ENCODE data around the gene LIX1.
"Not testable (repeated sequence)": the region's sequence is repeated elsewhere in the genome, so short reads cannot be mapped to it uniquely, and the experiment has no call there.

LIX1 gene

DNA sequence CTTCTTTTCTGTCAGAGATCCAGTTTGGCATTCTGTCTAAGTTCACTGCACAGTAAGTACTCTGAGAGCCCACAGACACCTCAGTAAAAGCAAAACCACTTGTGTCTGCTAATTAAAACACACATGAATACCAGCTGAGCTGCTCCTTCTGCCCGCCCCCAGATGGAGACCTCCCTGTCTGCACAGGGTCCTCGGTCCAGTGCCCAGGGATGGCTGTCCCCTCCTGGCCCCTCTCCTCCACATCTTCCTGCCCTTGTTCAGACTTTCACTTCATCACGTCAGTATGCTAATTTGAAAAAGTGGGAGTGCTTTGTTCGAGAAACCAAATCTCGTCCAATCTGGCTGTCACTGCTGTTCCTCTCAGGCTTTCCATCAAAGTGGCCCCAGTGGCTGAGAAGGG lies 43.5 kb downstream of the LIX1 start:
- DNase-seq = no peak

DNA sequence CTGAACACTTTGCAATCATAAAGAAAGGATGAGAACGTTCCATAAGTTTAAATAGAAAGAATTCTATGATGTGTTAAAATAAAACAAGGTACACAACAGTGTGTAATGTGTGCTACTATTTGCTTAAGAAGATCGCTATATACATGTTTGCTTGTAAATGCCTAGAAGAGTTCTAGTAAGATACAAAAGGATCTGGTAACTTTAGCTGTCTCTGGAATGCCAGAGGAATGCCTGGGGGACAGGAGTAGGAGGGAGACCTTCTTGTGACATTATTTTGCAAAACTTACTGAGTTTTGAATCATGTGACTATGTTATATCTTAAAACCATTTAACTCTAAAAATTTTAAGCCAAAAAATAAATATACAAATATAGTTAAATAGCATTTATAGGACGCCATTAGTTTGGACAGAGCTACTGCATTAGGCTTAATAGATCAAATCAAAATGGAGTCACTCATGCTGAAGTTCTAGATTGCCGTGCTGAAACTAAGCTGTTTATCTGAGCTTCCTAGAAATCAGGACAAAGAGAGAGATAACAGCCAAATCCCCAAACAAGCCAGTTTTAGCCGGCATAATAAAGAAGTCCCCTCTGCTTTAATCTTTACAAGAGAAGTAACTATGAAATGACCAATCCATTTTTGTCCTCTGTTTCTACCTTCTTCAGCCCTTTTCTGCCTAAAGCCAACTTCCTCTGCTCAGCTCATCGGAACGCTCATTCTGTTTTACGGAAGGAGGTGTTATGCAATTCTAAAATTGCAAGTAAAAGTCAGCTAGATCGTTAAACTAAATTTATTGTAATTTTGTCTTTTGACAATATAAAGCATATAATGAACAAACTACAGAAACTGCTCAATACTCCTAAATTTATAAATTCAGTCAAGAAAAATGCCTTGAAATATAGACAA lies 44.8 kb downstream of the LIX1 start:
- no peak for DNase-seq

DNA sequence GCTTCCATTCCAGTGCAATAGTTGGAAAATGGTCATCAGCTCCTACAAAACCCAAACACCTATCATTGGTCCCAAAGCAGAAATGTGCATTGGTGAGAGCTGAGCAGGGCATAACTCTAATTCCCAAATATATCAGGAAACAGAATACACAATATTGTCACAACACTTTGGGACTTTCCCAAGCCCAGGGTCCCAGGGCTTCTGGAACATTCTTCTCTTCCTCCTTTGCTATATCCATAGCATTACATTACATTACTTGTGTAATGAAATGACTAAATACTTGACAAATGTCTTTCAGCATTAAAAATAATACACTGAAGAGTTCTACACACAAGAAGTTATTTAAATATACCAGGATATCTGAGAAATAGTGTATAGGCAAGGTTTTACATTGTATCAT lies 45.6 kb downstream of the LIX1 start:
- DNase-seq = no peak

DNA sequence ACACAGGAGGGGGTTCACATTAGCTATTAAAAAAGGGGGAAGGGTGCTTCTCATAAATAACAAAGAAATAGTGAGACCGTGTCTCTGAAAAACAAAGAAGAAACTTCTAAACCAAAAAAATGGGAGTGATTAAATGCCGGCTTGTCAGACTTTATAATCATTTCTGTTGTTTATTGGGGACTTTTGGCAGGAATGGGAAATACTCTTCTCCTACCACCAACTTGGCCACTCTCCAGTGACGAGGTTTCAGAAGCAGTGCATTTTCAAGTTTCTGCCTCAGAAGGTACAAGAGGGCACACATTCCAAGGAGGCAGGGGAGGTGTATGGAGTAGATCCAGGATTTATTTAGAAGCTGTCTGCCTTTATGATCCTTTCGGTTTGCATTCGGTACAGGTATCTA lies 46.2 kb downstream of the LIX1 start:
- no peak for DNase-seq

DNA sequence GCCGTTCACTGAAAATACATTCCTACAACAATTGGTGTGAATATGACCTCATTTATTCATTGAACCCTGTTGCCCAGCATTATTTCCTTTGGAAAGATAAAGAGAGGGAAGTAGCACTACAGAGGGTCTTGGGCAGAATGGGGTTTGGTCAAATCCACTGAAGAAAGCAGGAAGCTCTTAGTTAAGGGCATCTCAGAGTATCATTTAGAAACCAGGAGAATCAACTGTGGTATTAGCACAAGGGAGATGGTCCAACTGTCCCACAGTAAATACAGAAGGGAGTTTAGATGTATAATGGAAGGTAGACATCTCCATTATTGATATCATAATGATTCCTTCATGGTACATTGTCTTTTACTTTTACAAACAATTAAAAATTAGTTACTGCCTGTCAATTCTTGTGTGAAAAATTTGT lies 47.1 kb downstream of the LIX1 start:
- no peak for DNase-seq

DNA sequence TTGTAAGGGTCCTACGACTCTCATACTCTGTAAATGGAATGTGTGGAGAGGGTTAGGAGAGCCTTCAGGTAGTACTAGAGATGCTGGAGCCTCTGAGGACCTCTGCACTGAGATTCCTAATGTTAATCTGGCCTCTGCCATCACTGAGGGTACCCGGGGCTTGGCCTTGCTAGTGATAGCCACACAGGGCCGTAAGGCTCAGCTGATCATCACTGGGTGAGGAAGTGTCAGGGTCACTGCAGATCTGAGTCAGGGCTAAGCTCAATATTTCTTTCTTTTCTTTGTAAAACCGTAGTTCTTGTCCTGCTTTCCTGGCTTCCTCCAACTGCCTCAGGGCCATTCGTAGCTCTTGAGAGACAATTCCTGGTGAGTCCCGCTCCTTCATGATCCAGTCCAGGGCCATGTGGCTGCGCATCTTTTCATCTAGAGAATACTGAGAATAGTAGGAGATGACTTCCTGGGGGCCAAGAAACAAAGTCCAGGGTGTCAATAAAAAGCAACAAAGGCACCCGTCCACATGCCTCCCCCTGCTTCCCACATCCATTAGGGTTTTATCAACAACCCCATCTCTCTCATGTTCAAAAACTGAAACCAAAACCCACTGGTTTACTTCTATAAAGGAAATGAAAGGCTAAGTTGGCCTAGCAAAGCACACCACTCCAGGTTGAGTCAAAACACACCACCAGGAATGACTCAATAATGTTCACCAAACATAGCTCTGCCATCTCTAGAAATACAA lies 47.7 kb downstream of the LIX1 start:
- no peak for DNase-seq

DNA sequence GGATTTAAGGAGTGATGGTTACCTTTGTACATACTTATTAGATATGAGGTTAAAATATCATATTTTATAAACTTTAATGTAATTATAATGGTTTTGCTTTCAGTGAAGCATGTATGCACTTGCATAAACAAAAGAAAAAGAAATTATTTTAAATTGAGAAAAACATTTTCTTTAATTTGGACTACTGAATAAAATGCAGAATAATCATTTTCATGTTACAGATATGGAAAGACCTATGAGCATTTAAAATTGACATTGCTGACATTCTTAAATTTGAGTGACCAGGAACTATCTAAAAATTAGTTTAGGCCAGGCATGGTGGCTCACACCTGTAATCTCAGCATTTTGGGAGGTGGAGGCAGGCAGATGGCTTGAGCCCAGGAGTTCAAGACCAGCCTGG lies 49.2 kb downstream of the LIX1 start:
- DNase-seq = no peak

DNA sequence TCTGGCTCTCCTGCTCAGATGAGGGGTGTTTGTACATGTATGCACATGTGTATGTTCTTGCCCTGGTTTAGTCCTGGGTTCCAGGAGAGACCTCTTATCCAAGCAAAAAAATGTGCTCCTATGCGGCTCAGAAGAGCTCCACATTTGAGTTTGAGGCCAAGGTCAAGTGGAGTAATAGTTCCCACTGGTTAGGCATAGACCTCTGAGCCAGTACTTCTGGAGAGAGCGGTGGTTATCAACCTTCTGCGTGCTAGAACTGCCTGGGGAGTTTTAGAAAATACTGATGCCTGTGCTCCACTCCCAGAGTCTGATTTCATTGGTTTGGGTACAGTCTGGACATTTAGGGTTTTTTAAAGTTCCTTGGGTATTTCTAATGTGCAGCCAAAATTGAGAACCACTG lies 51.5 kb downstream of the LIX1 start:
- DNase-seq = no peak

DNA sequence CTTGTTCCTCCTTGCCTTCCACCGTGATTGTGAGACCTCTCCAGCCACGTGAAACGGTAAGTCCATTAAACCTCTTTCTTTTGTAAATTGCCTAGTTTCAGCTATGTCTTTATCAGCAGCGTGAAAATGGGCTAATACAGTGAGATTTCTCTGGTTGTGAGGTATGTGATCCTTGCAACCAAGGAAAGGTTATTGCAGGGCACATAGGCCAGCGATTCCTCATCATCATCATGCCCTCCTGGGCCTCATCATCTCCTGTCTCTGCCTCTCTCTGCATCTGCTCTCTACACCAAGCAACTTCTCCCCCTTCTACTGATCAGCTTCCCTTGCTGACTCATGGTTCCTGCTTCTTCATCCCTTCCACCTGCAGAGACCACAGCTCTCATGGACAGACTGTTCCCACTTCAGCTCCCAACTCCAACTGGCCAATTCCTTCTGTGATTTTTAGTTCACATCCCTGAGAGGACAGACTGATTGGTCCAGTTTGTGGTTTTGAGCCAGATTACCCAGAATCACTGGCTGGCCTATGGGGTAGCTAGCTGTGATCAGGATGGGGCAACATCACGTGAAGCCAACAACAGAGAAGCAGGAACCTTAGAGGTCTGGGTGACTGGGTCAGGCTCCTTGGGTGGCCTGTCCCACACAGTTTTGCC lies 53.1 kb downstream of the LIX1 start:
- no peak for DNase-seq

DNA sequence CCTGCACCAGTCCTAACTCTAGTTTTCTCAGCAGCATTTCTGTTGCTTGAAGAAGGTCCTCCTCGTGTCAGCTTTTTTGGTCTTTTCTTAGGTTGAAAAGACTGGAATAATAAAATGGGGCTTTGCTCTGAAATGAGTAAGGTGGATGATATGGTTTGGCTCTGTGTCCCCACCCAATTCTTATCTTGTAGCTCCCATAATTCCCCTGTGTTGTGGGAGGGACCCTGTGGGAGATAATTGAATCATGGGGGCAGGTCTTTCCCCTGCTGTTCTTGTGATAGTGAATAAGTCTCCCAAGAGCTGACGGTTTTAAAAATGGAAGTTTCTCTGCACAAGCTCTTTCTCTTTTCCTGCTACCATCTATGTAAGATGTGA lies 53.6 kb downstream of the LIX1 start:
- DNase-seq = no peak

DNA sequence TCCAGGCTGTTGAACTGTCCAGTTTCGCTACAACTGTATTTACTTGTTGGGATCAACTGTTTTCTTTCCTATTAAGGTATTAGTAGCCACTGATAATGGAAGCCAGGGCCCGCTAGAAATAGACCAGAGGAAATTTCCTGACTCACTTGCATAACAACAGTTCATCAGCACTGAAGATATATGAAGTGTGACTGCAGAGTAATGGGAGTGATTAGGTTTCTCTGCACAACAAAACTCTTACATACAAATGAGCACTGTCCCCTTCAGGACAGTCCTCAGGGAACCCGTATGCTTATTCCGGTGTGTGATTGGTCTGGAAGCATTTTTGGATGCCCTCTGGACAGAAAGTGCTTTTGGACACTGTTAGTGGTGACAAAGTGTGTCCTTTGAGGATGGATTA lies 55.3 kb downstream of the LIX1 start:
- DNase-seq = no peak

DNA sequence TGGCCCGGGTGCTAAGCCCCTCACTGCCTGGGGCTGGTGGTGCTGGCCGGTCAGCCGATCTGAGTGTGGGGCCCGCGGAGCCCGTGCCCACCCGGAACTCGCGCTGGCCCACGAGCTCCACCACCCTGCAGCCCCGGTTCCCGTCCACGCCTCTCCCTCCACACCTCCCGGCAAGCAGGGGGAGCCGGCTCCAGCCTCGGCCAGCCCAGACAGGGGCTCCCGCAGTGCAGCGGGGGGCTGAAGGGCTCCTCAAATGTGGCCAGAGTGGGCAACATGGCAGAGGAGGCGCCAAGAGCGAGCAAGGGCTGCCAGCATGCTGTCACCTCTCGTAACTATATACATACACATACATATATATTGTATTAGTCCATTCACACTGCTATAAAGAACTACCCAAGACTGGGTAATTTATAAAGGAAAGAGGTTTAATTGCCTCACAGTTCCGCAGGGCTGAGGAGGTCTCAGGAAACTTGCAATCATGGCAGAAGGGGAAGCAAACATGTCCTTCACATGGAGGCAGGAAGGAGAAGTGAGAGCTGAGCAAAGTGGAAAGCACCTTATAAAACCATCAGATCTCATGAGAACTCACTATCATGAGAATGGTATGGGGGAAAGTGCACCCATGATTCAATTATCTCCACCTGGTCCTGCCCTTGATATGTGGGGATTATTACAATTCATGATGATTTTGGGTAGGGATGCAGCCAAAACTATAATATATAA lies 56.8 kb downstream of the LIX1 start:
- no peak for DNase-seq

DNA sequence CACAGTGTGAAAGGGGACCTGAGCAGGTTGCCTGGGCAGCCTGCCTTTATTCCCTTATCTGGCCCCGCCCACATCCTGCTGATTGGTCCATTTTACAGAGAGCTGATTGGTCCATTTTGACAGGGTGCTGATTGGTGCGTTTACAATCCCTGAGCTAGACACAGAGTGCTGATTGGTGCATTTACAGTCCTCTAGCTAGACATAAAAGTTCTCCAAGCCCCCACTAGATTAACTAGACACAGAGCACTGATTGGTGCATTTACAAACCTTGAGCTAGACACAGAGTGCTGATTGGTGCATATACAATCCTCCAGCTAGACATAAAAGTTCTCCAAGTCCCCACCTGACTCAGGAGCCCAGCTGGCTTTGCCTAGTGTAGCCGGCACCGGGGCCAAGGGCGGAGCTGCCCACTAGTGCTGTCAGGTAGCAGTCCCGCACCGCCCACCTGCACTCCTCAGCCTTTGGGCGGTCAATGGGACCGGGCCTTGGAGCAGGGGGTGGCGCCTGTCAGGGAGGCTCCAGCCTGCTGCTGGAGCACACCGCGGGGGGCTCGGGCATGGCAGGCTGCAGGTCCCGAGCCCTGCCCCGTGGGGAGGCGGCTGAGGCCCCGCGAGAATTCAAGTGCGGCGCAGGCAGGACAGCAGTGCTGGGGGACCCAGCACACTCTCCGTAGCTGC lies 57.5 kb downstream of the LIX1 start:
- DNase-seq = not testable (repeated sequence)

DNA sequence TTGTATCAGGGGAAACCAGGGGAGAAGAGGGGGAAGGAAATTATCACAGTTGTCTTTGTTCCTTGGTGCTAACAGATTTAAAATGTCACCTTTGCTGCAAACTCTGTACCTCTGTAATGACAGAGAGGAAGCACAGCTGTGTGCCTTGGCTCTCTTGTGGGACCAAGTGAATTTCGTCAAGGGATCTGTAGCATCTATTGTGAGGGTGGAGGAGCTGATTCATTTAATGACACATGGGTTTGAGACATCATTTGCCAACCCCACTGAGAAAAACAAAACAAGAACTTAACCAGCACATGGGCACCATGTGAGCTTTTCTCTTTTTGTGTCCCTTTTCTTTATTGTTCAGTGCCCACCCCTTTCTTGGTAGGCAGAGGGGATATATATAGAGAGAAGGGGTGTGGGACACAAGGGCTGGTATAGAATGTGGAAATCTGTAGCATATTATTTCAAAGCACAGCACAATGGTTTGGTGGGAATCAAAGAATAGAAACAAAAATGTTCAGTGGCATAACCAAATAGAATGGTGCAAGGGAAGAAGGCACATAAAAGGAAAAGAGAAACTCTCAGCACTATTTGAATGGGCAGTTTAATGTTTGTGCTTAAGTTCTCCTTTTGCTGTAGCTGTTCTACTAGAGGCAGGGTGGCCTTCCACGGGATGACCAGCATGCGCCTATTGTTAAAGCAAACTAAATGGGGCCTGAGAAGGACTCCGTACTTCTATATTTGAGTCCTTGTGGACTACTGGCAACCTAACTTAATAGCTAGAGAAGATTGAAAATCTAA lies 63.3 kb downstream of the LIX1 start:
- DNase-seq = no peak

DNA sequence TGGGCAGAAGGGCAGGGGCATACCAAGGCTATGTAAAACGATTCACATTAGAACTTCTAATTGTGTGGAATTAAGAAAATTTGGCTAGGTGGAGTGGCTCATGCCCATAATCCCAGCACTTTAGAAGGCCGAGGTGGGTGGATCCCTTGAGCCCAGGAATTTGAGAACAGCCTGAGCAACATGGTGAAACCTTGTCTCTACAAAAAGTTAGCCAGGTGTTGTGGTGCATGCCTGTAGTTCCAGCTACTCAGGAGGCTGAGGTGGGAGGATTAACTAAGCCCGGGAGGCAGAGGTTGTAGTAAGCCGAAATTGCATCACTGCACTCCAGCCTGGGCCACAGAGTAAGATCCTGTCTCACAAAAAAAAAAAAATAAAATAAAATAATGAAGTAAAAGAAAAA lies 65.2 kb downstream of the LIX1 start:
- no peak for DNase-seq

DNA sequence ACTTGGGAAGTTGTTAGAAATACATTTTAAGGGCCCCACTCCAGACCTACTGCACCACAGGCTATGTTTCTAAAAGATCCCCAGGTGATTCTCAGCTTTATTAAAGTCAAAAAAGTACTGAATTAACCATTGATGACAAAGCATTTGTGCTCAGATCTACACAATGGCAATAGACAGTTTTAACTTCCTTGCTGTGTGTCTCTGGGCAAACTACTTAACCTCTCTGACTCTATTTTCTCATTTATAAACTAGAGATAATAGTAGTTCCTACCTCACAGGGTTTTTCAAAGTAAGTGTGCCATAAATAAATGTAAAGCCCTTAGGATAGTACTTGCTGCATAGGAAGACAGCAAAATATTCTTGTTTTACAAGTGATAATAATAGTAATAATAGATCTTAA lies 66.3 kb downstream of the LIX1 start:
- DNase-seq = no peak

DNA sequence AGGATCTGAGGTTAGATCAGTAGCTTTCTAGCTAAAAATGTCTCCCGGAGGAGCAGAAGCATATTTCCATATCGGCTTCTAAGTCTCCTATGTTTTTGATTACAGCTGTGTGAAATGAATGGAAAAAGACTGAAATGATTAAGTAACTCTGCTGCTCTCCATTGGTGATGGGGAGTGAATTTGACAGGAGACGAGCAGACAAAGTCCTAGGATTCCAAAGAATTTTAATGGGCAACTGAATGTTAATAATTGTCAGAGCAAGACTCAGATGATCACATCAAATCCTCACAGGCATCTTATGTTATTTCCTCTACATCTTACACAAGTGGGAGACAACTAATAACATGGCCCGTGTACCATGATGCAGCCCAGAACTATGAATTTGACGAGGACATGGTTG lies 66.8 kb downstream of the LIX1 start:
- no peak for DNase-seq

DNA sequence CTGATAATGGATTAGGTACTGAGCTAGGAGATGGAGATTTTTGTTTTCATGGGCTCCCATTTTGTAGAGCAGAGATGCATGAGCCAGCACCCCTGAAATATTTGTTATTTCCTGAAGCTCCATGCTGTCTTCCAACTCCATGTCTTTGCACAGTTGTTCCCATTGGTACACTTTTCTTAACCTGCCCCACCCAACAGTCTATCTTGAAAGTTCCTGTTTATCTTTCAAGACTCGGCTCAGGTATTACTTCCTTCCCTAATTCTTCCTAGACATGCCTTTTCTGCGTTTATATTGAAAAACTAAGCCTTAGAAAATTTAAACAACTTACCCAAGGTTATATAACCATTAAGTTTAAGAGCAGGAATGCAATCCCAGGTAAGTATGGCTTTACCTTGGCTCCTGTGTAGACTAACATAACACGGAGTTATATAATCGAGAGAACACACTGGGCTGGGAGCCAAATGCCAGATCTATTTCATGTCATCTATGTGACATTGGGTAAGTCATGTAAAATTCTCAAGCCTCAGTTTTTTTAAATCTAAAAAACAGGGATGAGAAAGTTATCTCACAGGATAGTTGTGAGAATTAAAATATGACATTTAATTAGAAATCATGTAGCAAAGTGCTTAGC lies 67.4 kb downstream of the LIX1 start:
- no peak for DNase-seq

DNA sequence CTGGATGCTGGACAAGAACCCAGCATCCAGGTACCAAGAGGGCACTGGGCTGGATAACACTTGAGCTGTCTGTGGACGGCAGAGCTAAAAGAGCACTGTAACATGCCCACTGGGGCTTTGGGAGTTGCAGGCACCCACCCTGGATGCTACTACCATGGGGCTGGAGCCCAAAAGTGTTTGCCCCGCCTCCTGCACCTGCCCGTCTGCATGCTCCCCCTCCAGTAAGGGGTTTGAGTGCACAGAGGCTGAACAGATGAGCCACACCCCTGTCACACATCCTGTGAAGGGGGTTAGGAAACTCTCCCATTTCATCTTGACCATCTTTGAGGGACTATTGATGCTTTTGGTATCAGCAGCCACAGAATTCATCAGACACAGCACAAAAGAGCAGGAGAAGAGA lies 69.0 kb downstream of the LIX1 start:
- no peak for DNase-seq

DNA sequence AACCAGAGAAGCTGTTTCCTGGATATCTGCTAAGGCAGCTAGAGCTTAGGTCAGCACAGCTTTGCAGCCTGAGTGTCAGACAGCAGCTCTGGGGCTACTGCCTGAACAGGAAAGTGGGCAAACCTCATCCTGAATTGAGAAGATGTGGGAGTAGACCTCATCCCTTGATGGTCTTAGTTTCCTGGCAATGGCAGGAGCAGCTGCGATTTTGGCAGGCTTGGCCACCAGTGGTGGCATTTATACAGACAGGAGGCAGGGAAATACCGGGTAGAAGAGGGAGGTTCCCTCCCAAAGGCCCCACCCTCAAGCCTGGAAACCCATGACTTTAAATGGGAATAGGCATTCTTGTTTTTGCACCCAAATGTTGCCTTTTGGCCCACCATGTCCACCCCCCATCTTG lies 69.7 kb downstream of the LIX1 start:
- DNase-seq = no peak

DNA sequence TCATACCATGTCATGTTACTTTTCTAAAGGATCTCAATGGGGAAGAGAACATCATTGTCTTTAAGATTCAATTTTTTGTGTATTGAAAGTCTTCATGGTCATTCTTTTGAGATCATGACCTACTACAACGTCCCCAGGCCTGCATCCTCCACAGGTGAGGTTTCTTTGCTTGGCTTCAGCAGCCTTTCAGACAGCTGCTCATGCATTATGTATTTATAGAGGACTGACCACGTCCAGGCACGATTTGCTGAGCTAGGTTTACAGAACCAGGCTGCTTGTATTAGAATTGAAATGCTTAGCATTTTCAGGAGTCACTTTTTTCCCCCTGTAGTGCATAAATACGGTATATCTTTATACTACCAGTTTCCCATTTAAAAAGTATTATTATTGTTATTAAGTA lies 70.4 kb downstream of the LIX1 start:
- DNase-seq = no peak
